ENCODE data around the gene STAB2.

The STAB2 gene

GRCh38 chr12:103698752-103699560 lies 111.9 kb downstream of the STAB2 start:
- no peak for DNase-seq

GRCh38 chr12:103705098-103705497 lies 118.0 kb downstream of the STAB2 start:
- DNase-seq, result no peak

GRCh38 chr12:103705927-103706326 lies 118.9 kb downstream of the STAB2 start:
- no peak for DNase-seq

GRCh38 chr12:103707446-103707845 lies 120.4 kb downstream of the STAB2 start:
- no peak for DNase-seq

GRCh38 chr12:103710544-103710943 lies 123.5 kb downstream of the STAB2 start:
- no peak for DNase-seq

GRCh38 chr12:103712216-103712615 lies 125.1 kb downstream of the STAB2 start:
- DNase-seq, result no peak

GRCh38 chr12:103715494-103715893 lies 128.4 kb downstream of the STAB2 start:
- no peak for DNase-seq

GRCh38 chr12:103716517-103717196 lies 129.6 kb downstream of the STAB2 start:
- no peak for DNase-seq

GRCh38 chr12:103725398-103725797 lies 138.3 kb downstream of the STAB2 start:
- no peak for DNase-seq

- no peak for DNase-seq
Measured at GRCh38 chr12:103727638-103728037, 140.6 kb downstream of the STAB2 start.

GRCh38 chr12:103728323-103728722 lies 141.2 kb downstream of the STAB2 start:
- DNase-seq, result no peak

GRCh38 chr12:103729499-103729898 lies 142.4 kb downstream of the STAB2 start:
- DNase-seq, result no peak

GRCh38 chr12:103731539-103731938 lies 144.5 kb downstream of the STAB2 start:
- DNase-seq, result no peak

- DNase-seq, result no peak
Measured at GRCh38 chr12:103734863-103735262, 147.8 kb downstream of the STAB2 start.

GRCh38 chr12:103735291-103735690 lies 148.2 kb downstream of the STAB2 start:
- no peak for DNase-seq

GRCh38 chr12:103736572-103736971 lies 149.5 kb downstream of the STAB2 start:
- no peak for DNase-seq

- no peak for DNase-seq
Measured at GRCh38 chr12:103737881-103738280, 150.8 kb downstream of the STAB2 start.

- no peak for DNase-seq
Measured at GRCh38 chr12:103742349-103742932, 155.4 kb downstream of the STAB2 start.

- no peak for DNase-seq
Measured at GRCh38 chr12:103743788-103744187, 156.7 kb downstream of the STAB2 start.

- no peak for DNase-seq
Measured at GRCh38 chr12:103745962-103746361, 158.9 kb downstream of the STAB2 start.

GRCh38 chr12:103748002-103748401 lies 160.9 kb downstream of the STAB2 start:
- no peak for DNase-seq

- no peak for DNase-seq
Measured at GRCh38 chr12:103748875-103749274, 161.8 kb downstream of the STAB2 start.

- DNase-seq, result no peak
Measured at GRCh38 chr12:103751171-103751570, 164.1 kb downstream of the STAB2 start.

GRCh38 chr12:103751600-103751999 lies 164.5 kb downstream of the STAB2 start:
- no peak for DNase-seq

All from CD4-positive, alpha-beta T cell treated with Interleukin-4 for 1 hour (primary cell).